HT1080 (cell line): ENCODE measurements around the gene BCO2. TPM values are rescaled to one million over a fixed set of nuclear protein-coding genes. Genes with fewer than 3 reads are reported as not detected.
A peak's percentile ranks its signal among the peaks of the same experiment; 100 is the strongest.

ENCODE experiments used
- DNase-seq: peaks from one replicate; pipeline ENCODE4 v3.0.0-alpha.2; 2015; ENCODE audit warnings: low read depth
- small RNA-seq: library from RNA; depleted of rRNA; stranded (forward); fragments of <200 nt; gene quantifications from one replicate; pipeline ENCODE3, GENCODE V24; 2014
- total RNA-seq: library from RNA; depleted of rRNA; stranded (reverse); fragments of >200 nt; shearing (Covaris generic); gene quantifications from 2 replicates; pipeline ENCODE4 v1.2.3, GENCODE V29; 2014; rRNA removed

BCO2 gene
- total RNA-seq, 1 experiment from 2014 or later = 0.19 TPM

DNA sequence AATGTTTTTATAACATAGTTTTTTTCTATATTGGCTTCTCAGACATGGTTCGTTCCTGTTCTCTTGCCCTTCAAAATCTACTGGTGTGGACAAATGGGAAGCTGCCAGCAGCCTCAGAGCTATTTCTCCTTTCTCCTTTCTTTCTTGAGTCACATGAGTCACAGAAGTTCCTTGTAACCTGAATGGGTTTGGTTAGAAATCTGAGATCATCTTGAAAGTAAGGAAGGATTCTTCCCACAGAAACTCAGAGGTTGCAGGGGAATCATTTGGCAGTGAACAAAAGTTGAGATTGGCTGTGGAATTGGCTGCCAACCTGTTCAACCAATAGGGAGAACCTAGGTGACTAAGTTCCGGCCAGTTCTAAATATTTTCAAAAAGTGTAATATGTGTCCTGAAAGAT, 72.9 kb downstream of the BCO2 start:
- DNase-seq = peak; percentile 61

DNA sequence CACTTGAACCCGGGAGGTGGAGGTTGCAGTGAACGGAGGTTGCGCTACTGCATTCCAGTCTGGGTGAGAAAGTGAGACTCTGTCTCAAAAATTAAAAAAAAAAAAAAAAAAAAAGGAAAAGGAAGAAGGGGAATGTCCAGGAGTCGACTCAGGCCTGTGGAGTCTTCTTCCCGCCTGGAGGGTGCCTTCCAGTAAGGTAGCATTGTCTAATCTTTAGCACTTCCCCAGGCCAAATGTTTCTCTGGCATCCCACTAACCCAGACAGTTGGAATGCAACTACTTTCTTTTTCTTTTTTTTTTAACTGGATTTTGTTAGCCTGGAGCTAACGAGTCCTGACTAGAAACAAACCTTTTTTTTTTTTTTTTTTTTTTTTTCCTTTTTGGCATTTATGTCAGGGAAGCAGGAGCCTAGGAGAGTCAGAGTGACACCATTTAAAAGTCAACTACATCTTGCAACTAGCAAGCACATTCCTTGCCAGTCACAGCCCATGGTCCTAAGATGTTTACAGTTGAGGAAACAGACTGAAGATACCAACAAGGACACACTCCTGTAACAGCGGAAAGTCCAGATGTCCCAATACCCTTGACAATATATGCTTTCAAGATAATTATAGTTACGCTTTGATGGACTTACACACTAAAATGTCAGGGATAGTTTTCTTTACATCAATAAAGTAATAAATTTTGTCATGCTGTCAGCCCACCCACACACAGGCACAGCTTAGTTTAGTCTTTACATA, 74.7 kb downstream of the BCO2 start:
- no peak for DNase-seq

DNA sequence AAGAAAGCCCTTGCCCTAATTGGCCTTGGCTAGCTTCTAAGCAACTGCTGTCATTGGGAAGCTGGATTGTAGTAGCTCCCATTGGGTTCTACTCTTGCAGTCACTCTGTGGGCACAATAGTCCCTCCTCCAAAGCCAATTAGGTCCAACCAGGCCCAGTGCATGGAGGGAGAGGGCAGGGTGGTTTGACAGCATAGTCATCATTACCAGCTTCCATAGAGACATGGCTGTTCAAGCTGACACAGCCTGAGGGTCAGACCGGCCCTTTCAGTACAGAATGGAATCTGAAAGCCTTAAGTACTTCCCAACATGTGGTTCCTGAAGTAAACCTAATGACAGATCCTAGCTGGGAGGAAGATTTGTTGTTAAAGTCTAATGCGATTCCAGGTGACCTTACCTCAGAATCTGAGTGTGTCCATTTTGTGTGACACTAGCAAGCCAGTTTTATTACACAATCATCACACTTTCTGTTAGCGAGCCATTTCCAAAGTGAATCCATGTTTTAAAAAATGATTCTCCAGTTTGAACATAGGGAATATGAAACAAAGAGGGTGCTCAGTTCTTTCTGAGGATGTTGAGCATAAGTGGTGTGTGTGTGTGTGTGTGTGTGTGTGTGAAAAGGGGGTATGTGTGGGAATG, 78.4 kb downstream of the BCO2 start:
- no peak for DNase-seq

DNA sequence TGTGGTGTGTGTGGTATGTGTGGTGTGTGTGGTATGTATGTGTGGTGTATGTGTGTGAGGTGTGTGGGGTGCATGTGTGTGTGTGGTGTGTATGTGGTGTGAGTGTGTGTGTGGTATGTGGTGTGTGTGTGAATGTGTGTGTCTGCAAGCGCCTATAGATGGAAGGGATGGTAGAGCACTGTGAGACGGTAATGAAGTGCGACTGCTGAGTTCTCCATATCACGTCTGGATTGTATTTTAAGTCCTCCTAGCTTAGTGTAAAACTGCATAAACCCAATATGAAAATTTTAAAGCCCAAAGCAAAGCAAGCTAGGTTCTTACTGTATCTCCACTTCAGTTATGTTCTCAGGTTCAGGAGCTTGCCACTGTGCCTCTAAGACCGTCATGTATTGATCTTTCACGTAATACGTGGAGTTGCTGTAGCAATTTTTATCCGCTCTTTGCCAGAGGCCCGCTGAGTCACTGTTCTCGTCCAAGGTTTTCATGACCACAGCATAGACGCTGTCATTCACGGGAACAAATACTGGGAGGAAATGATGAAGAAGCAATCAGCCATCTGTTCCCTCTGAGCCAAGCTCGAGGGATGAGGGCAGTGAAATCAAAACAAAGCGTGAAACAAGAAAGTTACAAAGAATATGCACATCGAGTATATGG, 79.9 kb downstream of the BCO2 start:
- peak; percentile 84 for DNase-seq

DNA sequence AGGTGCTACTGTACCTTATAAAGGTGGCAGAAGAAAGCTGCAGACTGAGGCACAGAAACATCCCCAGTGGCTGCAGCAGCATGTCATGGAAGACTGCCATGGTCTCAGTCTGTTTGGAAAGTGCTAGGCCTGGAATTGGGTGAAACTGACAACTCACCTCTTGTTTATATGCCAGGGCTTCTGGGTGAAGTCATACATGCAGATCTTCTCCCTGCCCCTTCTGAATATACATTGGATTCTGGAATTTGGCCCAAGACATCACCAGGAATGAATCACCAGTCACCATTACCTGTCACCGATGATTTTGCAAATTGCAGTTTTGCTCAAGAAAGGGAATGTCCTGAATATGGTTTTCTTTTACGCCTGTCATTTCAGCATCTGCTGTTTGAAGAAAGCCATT, 85.2 kb downstream of the BCO2 start, which contains the start of gene PLET1:
TSS of gene PLET1 (minus strand) at position 371 of the 400 bp plus-strand sequence. CDS start at position 100, 271 bp downstream.
- peak; percentile 21 for DNase-seq

DNA sequence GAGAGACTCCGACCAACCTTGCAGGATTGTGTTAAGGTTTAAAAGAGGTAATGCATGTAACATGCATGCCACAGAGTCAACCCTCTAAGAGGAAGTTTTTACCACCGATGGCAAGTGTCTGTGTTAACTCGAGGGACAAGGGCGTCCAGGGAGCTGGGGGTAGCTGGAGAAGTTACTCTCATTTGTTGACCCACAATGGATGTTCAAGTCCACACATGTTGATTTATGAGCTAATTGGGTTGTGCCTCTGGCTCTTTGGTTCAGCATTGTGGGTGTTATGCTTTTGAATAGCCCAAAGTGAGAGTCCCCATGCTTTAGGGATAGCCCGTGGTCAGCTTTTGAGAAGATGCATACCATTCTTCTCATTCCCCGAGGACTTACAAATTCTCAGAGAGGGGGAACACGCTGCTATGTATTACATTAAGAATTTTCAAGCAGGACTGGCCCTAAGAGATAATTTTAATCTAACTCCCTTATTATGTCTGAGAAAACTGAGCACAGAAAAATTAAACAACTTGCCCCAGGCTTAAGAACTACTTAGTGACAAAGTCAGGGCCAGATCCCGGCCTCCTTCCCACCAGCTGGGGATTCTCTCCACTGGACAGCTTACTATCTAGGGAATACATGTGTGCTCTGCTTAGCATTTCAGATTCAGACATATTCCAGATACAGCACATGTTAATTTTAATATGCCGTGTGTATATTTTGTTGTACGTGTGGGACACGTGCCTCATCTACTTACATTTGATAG, 90.5 kb downstream of the BCO2 start:
- DNase-seq = no peak

DNA sequence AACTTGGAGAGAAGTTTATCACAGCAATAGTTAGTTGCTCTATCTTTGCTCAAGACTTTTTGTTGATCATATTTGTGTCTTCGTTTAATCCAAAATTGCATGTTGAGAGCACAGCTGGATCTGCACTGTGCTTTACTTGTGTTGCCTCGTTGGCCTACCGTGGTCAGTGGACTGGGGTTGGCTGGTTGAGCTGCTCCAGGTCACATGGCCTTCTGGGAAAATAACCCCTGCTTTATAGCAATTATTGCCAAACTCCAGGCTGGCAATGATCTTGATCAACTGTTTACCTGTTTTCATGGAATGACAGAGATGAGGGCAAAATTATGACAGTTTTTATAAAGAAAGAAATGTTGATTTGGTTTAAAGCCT, 91.1 kb downstream of the BCO2 start:
- DNase-seq = no peak

DNA sequence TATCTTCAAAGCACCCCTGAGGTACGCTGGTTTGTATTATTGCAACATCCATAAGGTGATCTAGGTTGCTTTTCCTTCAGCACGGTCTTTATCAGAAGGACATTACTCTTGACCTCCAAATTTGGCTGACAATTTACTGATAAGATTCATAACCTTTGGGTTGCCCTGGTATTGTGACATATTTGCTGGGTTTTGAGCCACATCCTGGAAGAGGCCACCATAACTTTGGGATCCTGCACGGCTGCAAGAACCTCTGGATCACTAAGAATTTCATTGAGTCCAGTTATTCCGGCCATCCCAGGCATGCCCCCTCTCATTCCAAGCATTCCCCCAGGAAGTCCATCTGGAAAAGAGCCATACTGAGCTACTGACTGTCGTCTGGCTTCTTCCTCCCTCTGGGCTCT, 91.9 kb downstream of the BCO2 start:
- no peak for DNase-seq

DNA sequence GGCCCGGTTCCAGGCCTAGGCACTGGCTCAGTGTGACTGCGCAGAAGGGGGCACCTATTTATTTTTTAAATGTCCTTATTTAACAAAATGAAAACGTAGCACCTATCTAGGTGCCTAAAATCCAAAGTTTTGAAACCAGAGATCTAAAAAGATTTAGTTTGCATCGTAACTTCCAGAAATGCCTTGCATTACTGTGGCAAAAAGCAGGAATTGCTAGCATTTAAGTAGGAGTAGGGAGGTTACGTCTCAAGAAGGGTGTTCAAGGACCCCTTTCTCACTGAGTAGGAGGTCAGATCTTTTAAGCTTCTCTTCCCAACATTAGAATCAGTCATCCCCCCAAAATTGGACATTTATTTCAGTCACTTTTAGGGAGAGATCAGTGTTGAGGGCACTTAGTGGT, 93.1 kb downstream of the BCO2 start:
- DNase-seq = no peak

Small RNA genes lying within 50 kb of the gene (small RNA-seq; reads per million reads assigned to genes)
- not detected for gene MRPS36P4

Other genes with a start within 250 kb of the BCO2 start
- gene DIXDC1, start 238.2 kb upstream of the BCO2 start, total RNA-seq = 2.8 and 5.1 TPM in 2 replicates
- gene DLAT, start 150.1 kb upstream of the BCO2 start, total RNA-seq = 65.8 and 67.9 TPM in 2 replicates
- gene PIH1D2, start 101.5 kb upstream of the BCO2 start, total RNA-seq = 1.3 TPM in 2 replicates
- 22.1 and 27.2 TPM in 2 replicates for gene NKAPD1, start 101.2 kb upstream of the BCO2 start, total RNA-seq
- 106 and 119 TPM in 2 replicates for gene TIMM8B, start 88.8 kb upstream of the BCO2 start, total RNA-seq
- 247 and 308 TPM in 2 replicates for gene SDHD, start 88.6 kb upstream of the BCO2 start, total RNA-seq
- gene IL18, start 11.4 kb upstream of the BCO2 start, total RNA-seq = 0.32 TPM in 1 of 2 replicates, not detected in the other
- gene TEX12, start 8.1 kb upstream of the BCO2 start, total RNA-seq = 0.94 TPM in 1 of 2 replicates, not detected in the other
- 54.8 and 64.6 TPM in 2 replicates for gene PTS, start 50.9 kb downstream of the BCO2 start, total RNA-seq
- not detected in 2 replicates for gene PLET1, start 85.3 kb downstream of the BCO2 start, total RNA-seq